ENCODE results near the gene ZNF785.
A peak's percentile ranks its signal among the peaks of the same experiment; 100 is the strongest.

ZNF785 gene

DNA sequence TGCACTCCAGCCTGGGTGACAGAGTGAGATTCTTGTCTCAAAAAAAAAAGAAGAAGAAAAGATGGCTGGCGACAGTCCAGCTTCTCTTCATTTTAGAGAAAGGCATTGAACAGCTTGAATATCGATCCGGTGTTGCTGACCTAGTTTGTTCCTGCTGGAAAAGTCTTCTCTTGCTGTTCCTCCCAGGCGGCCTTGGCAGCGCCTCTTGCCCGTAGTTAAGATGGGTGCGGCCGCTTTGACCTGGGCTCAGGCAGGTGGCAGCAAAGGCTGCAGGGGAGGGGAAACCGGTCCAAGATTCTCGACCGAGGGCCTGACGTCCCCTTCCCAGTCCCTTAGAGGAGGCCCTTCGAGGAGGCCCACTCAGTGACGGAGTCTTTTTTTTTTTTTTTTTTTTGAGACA, 23.5 kb downstream of the ZNF785 start:
- peak overlapping the region in 9 of 10 experiments; percentile 49 to 70 (median 58); a peak in 14 of 20 replicates for H3K4me3 ChIP-seq
- H4K20me1 ChIP-seq = no peaks in the 10 kb centered on the region
- peak overlapping the region; percentile 66 to 83 (median 73) for H3K27ac ChIP-seq
- H3K4me1 ChIP-seq = peaks cover 29 to 56% (median 44%) of the 10 kb centered on the region in 10 experiments
- H3K9ac ChIP-seq = peak overlapping the region; percentile 53 to 81 (median 76); a peak in 20 of 22 replicates
- H3K4me2 ChIP-seq = peak overlapping the region; percentile 74 to 98 (median 90)
- H3K27me3 ChIP-seq = peaks cover 8 to 40% (median 31%) of the 10 kb centered on the region in 11 experiments; a peak in 21 of 22 replicates
- no peaks in the 10 kb centered on the region for H3K36me3 ChIP-seq
- no peak for TF ChIP-seq Cebpa-rat (IDR thresholded peaks at IDR 0.05)
- H3K9me3 ChIP-seq (replicated peaks in 1 of 11) = no peaks in the 10 kb centered on the region

DNA sequence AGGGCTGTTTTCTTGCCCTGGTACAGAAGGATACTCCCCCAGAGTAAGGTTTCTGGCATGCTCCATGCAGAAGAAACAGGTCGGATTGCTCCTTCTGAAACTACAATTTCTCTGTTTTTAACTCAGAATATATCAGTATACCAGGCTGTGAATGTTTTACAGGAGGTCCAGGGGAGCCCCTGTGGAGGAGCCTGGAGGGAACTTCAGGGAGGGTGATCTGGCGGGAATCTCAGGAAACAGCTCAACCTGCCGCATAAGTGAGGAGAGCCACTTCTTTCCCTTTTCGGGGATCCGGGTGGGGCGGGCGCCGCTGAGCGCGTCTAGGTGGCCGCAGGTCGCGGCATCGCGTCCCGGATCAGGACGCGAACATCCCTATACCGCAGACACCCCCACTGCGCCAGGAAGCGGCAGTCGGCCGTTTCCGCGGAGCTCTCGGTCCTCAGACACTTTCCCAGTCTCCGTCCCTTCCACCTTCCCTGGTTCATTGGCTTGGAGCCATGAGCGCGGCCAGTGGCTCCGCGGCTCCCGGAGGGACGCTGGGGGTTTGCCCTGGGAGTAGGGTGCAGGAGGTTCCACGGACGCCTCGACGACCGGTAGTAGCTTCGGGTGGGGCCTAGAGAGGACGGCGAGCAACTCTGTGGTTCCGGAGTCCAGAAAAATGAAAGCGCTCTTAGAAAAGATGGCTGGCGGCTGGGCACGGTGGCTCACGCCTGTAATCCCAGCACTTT, 24.2 kb downstream of the ZNF785 start:
- Histone ChIP-seq H3K27ac (peak overlapping the region; percentile 66 to 83 (median 73)), H4K20me1 (no peaks in the 10 kb centered on the region), H3K4me1 (peaks cover 36 to 56% (median 48%) of the 10 kb centered on the region in 10 experiments), H3K9ac (peak overlapping the region; percentile 53 to 81 (median 76)), H3K4me2 (peak overlapping the region; percentile 74 to 98 (median 90)), H3K27me3 (peaks cover 8 to 40% (median 31%) of the 10 kb centered on the region in 11 experiments; a peak in 21 of 22 replicates), H3K4me3 (peak overlapping the region; percentile 49 to 70 (median 56)), H3K9me3 (replicated peaks in 1 of 11) (no peaks in the 10 kb centered on the region), H3K36me3 (peaks cover 0 to 3% (median 2%) of the 10 kb centered on the region in 11 experiments; a peak in 9 of 22 replicates)
- TF ChIP-seq Cebpa-rat (IDR thresholded peaks at IDR 0.05) = no peak

GRCh38 chr16:30559690-30560089, 25.8 kb downstream of the ZNF785 start:
- H3K36me3 ChIP-seq = peaks cover 15 to 19% (median 17%) of the 10 kb centered on the region in 11 experiments
- no peak overlapping the region for H3K4me3 ChIP-seq
- peaks cover 8 to 40% (median 31%) of the 10 kb centered on the region in 11 experiments; a peak in 21 of 22 replicates for H3K27me3 ChIP-seq
- peak overlapping the region in 1 of 11 experiments; percentile 2; a peak in 2 of 22 replicates for H3K9ac ChIP-seq
- TF ChIP-seq Cebpa-rat (IDR thresholded peaks at IDR 0.05) = no peak
- peaks cover 38 to 65% (median 55%) of the 10 kb centered on the region in 10 experiments for H3K4me1 ChIP-seq
- peak overlapping the region in 9 of 11 experiments; percentile 1 to 96 (median 93); a peak in 14 of 22 replicates for H3K27ac ChIP-seq
- peak overlapping the region in 9 of 11 experiments; percentile 51 to 98 (median 80); a peak in 15 of 22 replicates for H3K4me2 ChIP-seq
- H4K20me1 ChIP-seq = peaks cover 0 to 10% (median 0%) of the 10 kb centered on the region in 11 experiments; a peak in 6 of 22 replicates
- H3K9me3 ChIP-seq (replicated peaks in 1 of 11) = no peaks in the 10 kb centered on the region

DNA sequence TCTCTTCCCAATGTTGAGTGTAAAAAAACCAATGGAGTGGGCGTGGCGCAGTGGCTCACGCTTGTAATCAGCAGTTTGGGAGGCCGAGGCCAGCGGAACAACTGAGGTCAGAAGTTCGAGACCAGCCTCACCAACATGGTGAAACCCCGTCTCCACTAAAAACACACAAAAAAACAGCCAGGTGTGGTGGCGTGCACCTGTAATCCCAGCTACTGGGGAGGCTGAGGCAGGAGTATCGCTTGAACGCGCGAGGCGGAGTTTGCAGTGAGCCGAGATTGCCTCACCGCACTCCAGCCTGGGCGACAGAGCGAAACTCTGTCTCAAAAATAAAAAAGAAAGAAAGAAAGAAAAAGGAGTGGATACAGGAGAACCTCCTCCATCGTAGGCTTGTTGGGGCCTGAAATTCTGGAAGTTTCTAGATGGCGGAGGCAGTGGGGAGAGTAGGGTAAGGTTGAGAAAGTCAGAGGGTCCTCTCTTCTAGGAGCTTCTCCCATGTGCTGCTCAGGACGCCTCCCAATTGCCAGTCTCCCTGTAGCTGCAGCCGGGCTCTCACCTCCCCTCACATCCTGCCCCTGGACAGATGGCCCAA, 26.6 kb downstream of the ZNF785 start:
- no peaks in the 10 kb centered on the region for H3K9me3 ChIP-seq (replicated peaks in 1 of 11)
- peaks cover 21 to 27% (median 25%) of the 10 kb centered on the region in 11 experiments for H3K36me3 ChIP-seq
- H3K9ac ChIP-seq = peak overlapping the region; percentile 49 to 98 (median 93); a peak in 20 of 22 replicates
- H3K27ac ChIP-seq = peak overlapping the region; percentile 45 to 96 (median 94); a peak in 21 of 22 replicates
- H3K4me2 ChIP-seq = peak overlapping the region; percentile 51 to 98 (median 66)
- peak overlapping the region in 8 of 10 experiments; percentile 21 to 96 (median 83); a peak in 10 of 20 replicates for H3K4me3 ChIP-seq
- peaks cover 41 to 73% (median 59%) of the 10 kb centered on the region in 10 experiments for H3K4me1 ChIP-seq
- peaks cover 8 to 40% (median 31%) of the 10 kb centered on the region in 11 experiments; a peak in 21 of 22 replicates for H3K27me3 ChIP-seq
- H4K20me1 ChIP-seq = peaks cover 0 to 16% (median 0%) of the 10 kb centered on the region in 11 experiments; a peak in 7 of 22 replicates
- TF ChIP-seq Cebpa-rat (IDR thresholded peaks at IDR 0.05) = no peak

DNA sequence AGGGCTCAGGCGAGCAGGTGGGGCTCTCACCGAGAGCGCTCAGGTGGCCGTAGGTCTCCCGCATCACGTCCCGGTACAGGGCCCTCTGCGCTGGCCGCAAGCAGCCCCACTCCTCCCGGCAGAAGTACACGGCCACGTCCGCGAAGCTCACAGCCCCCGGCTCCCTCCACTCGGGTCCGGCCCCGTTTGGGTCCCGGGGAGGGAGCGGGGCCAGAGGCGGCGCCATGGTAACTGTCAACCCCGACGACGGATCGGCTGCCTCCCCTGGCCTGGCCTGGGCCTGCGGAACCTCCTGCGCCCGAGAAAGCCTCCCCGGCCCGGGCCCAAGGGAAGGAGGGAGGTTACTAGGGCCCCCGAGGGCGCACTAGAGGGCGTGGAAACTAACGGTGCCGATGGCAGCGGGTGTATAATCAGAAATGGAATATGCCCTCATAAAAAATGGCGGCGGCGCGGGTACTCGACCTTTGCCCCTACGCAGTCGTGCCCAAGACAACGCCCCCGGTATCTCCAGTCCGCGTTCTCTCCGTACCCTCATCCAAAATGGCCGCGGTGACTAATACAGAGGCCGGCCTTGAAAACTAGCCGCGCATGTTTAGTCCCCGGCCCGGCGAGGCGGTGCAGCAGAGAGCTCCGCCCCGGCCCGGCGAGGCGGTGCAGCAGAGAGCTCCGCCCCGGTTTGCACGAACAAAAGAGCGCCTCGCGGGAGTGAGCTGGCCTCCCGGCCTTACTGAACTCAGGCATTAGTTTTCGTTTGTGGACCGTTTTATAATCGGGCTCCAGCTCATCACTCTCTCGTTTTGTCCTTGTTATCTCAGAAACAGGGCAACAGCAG, 27.3 kb downstream of the ZNF785 start, which contains the start of gene ZNF764:
TSS of gene ZNF764 (minus strand) at position 418 of the 832 bp plus-strand sequence. CDS start at position 226, 192 bp downstream.
- H3K9me3 ChIP-seq (replicated peaks in 1 of 11) = no peaks in the 10 kb centered on the region
- H3K9ac ChIP-seq = peak within 1 kb of the TSS; percentile 88 to 98 (median 96)
- H3K4me2 ChIP-seq = peak within 1 kb of the TSS; percentile 84 to 98 (median 96)
- peak within 1 kb of the TSS; percentile 73 to 96 (median 90) for H3K4me3 ChIP-seq
- H3K27ac ChIP-seq = peak within 1 kb of the TSS; percentile 88 to 96 (median 94)
- no peak for TF ChIP-seq Cebpa-rat (IDR thresholded peaks at IDR 0.05)
- H4K20me1 ChIP-seq = peaks cover 0 to 20% (median 0%) of the 10 kb centered on the region in 11 experiments; a peak in 7 of 22 replicates
- H3K4me1 ChIP-seq = peaks cover 48 to 80% (median 66%) of the 10 kb centered on the region in 10 experiments
- peaks cover 8 to 40% (median 31%) of the 10 kb centered on the region in 11 experiments; a peak in 21 of 22 replicates for H3K27me3 ChIP-seq
- peaks cover 22 to 34% (median 29%) of the 10 kb centered on the region in 11 experiments for H3K36me3 ChIP-seq

DNA sequence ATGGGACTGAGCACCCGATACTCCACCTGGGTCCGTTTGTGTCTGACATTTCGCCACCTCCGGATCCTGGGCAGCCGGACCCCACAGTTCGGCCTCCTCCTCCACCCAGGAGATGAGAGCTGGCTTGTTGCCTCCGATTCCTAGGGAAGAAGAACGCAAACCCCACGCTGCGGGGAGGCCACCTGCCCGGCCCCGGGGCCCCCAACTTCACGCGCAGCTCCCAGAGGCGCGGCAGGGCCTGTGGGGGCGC, 27.9 kb downstream of the ZNF785 start:
- Histone ChIP-seq H3K4me2 (peak overlapping the region; percentile 84 to 98 (median 96)), H3K4me1 (peaks cover 53 to 85% (median 72%) of the 10 kb centered on the region in 10 experiments), H4K20me1 (peaks cover 0 to 25% (median 0%) of the 10 kb centered on the region in 11 experiments; a peak in 8 of 22 replicates), H3K9ac (peak overlapping the region; percentile 88 to 98 (median 96)), H3K27me3 (peaks cover 8 to 36% (median 31%) of the 10 kb centered on the region in 11 experiments; a peak in 21 of 22 replicates), H3K36me3 (peaks cover 26 to 39% (median 35%) of the 10 kb centered on the region in 11 experiments), H3K9me3 (replicated peaks in 1 of 11) (no peaks in the 10 kb centered on the region), H3K4me3 (peak overlapping the region; percentile 73 to 96 (median 90)), H3K27ac (peak overlapping the region; percentile 88 to 96 (median 94))
- TF ChIP-seq Cebpa-rat (IDR thresholded peaks at IDR 0.05) = no peak

GRCh38 chr16:30556125-30556473, 29.4 kb downstream of the ZNF785 start:
- Histone ChIP-seq H3K4me3 (no peak overlapping the region), H3K4me2 (peak overlapping the region; percentile 84 to 98 (median 96); a peak in 18 of 22 replicates)

More at GRCh38 chr16:30556125-30556473, 29.4 kb downstream of the ZNF785 start:
- peaks cover 4 to 21% (median 17%) of the 10 kb centered on the region in 11 experiments; a peak in 20 of 22 replicates for H3K27me3 ChIP-seq
- TF ChIP-seq Cebpa-rat (IDR thresholded peaks at IDR 0.05) = no peak
- H4K20me1 ChIP-seq = peaks cover 0 to 26% (median 0%) of the 10 kb centered on the region in 11 experiments; a peak in 8 of 22 replicates
- 0 out of 22 replicates have a peak overlapping the region, but pooled peaks of 2 of the 11 experiments have one; percentile 94 to 95 for H3K27ac ChIP-seq
- peak overlapping the region in 4 of 11 experiments; percentile 7 to 37 (median 24); a peak in 2 of 22 replicates for H3K9ac ChIP-seq
- H3K4me1 ChIP-seq = peaks cover 44 to 88% (median 61%) of the 10 kb centered on the region in 10 experiments
- peaks cover 26 to 47% (median 39%) of the 10 kb centered on the region in 11 experiments for H3K36me3 ChIP-seq
- H3K9me3 ChIP-seq (replicated peaks in 1 of 11) = no peaks in the 10 kb centered on the region

Measured in BLaER1 treated with 17β-estradiol and CSF1 and Interleukin-3, amounts not matched to agents 10 nM and 100 nM (cell line).